HUES64 (cell line): ENCODE data around the gene TMEM51.

Experiments
- H3K27ac ChIP-seq: 2 replicates; pipeline ENCODE4 v1.7.0; 2013; ENCODE audit warnings: low read depth, low read length, inconsistent platforms
- H3K27me3 ChIP-seq: 2 replicates; pipeline ENCODE4 v1.6.1; 2013; ENCODE audit warnings: mild to moderate bottlenecking, low read length; ENCODE audit not compliant: insufficient read depth
- H3K36me3 ChIP-seq: 2 replicates; pipeline ENCODE4 v1.6.1; 2013; ENCODE audit warnings: mild to moderate bottlenecking, low read length; ENCODE audit not compliant: insufficient read depth
- H3K4me1 ChIP-seq: 2 replicates; pipeline ENCODE4 v1.6.1; 2013; ENCODE audit warnings: mild to moderate bottlenecking, low read length, moderate library complexity; ENCODE audit not compliant: insufficient read depth
- H3K4me3 ChIP-seq: 2 replicates; pipeline ENCODE4 v1.5.1; 2013; ENCODE audit warnings: mild to moderate bottlenecking, low read length, moderate library complexity
- H3K9ac ChIP-seq: 2 replicates; pipeline ENCODE4 v1.6.1; 2013; ENCODE audit warnings: mild to moderate bottlenecking, low read depth, low read length
- H3K9me3 ChIP-seq: 2 replicates; pipeline ENCODE4 v1.6.1; 2013; ENCODE audit warnings: low read depth, low read length; ENCODE audit not compliant: insufficient read depth
- WGBS: fragments of 150-250, 120-280 bp; methylation state at CpG from one replicate; pipeline ENCODE4 v1.1.7; 2013; ENCODE audit warnings: missing lambda C conversion rate; 5-methylcytosine and 5-hydroxymethylcytosine counted together

TMEM51 gene

GRCh38 chr1:15242766-15243165 is 89.2 kb downstream of the TMEM51 start:
- Histone ChIP-seq H3K27ac (no peak overlapping the region), H3K36me3 (no peaks in the 10 kb centered on the region), H3K4me3 (no peak overlapping the region), H3K27me3 (no peaks in the 10 kb centered on the region), H3K9me3 (no peaks in the 10 kb centered on the region), H3K9ac (no peak overlapping the region), H3K4me1 (peaks cover 19% of the 10 kb centered on the region)
- WGBS = 92% methylated on average over 7 of the region's 7 CpGs

GRCh38 chr1:15243275-15244043 is 89.9 kb downstream of the TMEM51 start:
- no peak overlapping the region for H3K27ac ChIP-seq
- no peak overlapping the region for H3K9ac ChIP-seq
- WGBS = 76% methylated on average over 10 of the region's 10 CpGs
- no peaks in the 10 kb centered on the region for H3K9me3 ChIP-seq
- no peak overlapping the region for H3K4me3 ChIP-seq
- no peaks in the 10 kb centered on the region for H3K36me3 ChIP-seq
- H3K27me3 ChIP-seq = no peaks in the 10 kb centered on the region
- peaks cover 23% of the 10 kb centered on the region for H3K4me1 ChIP-seq

GRCh38 chr1:15244813-15245212 is 91.3 kb downstream of the TMEM51 start:
- no peaks in the 10 kb centered on the region for H3K27me3 ChIP-seq
- H3K36me3 ChIP-seq = no peaks in the 10 kb centered on the region
- no peak overlapping the region for H3K27ac ChIP-seq
- H3K4me1 ChIP-seq = peaks cover 23% of the 10 kb centered on the region
- H3K9me3 ChIP-seq = no peaks in the 10 kb centered on the region
- 69% methylated on average over 4 of the region's 5 CpGs for WGBS
- H3K9ac ChIP-seq = no peak overlapping the region
- no peak overlapping the region for H3K4me3 ChIP-seq

- WGBS = 81% methylated on average over 10 of the region's 11 CpGs
- no peaks in the 10 kb centered on the region for H3K36me3 ChIP-seq
- H3K27me3 ChIP-seq = no peaks in the 10 kb centered on the region
- H3K27ac ChIP-seq = no peak overlapping the region
- H3K4me1 ChIP-seq = peaks cover 23% of the 10 kb centered on the region
- no peak overlapping the region for H3K9ac ChIP-seq
- H3K9me3 ChIP-seq = no peaks in the 10 kb centered on the region
- no peak overlapping the region for H3K4me3 ChIP-seq
These were observed 92.2 kb downstream of the TMEM51 start for GRCh38 chr1:15245593-15246360.

- peak within 1 kb of the TSS; percentile 32 for H3K9ac ChIP-seq
- H3K36me3 ChIP-seq = no peaks in the 10 kb centered on the region
- H3K27ac ChIP-seq = no peak within 1 kb of the TSS
- peak within 1 kb of the TSS; percentile 58 for H3K4me3 ChIP-seq
- no peaks in the 10 kb centered on the region for H3K9me3 ChIP-seq
- H3K4me1 ChIP-seq = peaks cover 23% of the 10 kb centered on the region
- 6% methylated on average over 55 of the region's 55 CpGs for WGBS
- no peaks in the 10 kb centered on the region for H3K27me3 ChIP-seq
These were observed 93.5 kb downstream of the TMEM51 start, which contains the start of gene FHAD1 for GRCh38 chr1:15246960-15247614. Gene FHAD1 (plus strand): TSS chr1:15247223. CDS start chr1:15251785, 4,562 bp downstream.

GRCh38 chr1:15248216-15248615 is 94.7 kb downstream of the TMEM51 start:
- H3K27me3 ChIP-seq = no peaks in the 10 kb centered on the region
- H3K4me3 ChIP-seq = no peak overlapping the region
- WGBS = 82% methylated on average over 4 of the region's 4 CpGs
- peaks cover 23% of the 10 kb centered on the region for H3K4me1 ChIP-seq
- H3K9me3 ChIP-seq = no peaks in the 10 kb centered on the region
- no peak overlapping the region for H3K9ac ChIP-seq
- no peaks in the 10 kb centered on the region for H3K36me3 ChIP-seq
- no peak overlapping the region for H3K27ac ChIP-seq

GRCh38 chr1:15249081-15249480 is 95.5 kb downstream of the TMEM51 start:
- Histone ChIP-seq H3K9me3 (no peaks in the 10 kb centered on the region), H3K36me3 (no peaks in the 10 kb centered on the region), H3K4me1 (peaks cover 23% of the 10 kb centered on the region), H3K4me3 (no peak overlapping the region), H3K27ac (no peak overlapping the region), H3K9ac (no peak overlapping the region), H3K27me3 (no peaks in the 10 kb centered on the region)
- WGBS = 82% methylated on average over 5 of the region's 5 CpGs

- no peak overlapping the region for H3K27ac ChIP-seq
- 88% methylated on average over 14 of the region's 14 CpGs for WGBS
These were observed 98.6 kb downstream of the TMEM51 start for GRCh38 chr1:15251857-15252835.

GRCh38 chr1:15254559-15254958 is 101.0 kb downstream of the TMEM51 start:
- Histone ChIP-seq H3K4me3 (no peak overlapping the region), H3K27ac (no peak overlapping the region), H3K27me3 (no peaks in the 10 kb centered on the region), H3K4me1 (no peaks in the 10 kb centered on the region), H3K9ac (no peak overlapping the region), H3K9me3 (no peaks in the 10 kb centered on the region), H3K36me3 (no peaks in the 10 kb centered on the region)
- WGBS = 50% methylated on average over 2 of the region's 2 CpGs

More at GRCh38 chr1:15251857-15252835, 98.6 kb downstream of the TMEM51 start:
- Histone ChIP-seq H3K27me3 (no peaks in the 10 kb centered on the region), H3K9me3 (no peaks in the 10 kb centered on the region), H3K4me3 (no peak overlapping the region), H3K36me3 (no peaks in the 10 kb centered on the region), H3K9ac (no peak overlapping the region), H3K4me1 (peaks cover 7% of the 10 kb centered on the region)

- Histone ChIP-seq H3K9ac (no peak overlapping the region), H3K9me3 (no peaks in the 10 kb centered on the region)
- 73% methylated on average over 4 of the region's 4 CpGs for WGBS
These were observed 102.1 kb downstream of the TMEM51 start for GRCh38 chr1:15255582-15256149.

More at GRCh38 chr1:15255582-15256149, 102.1 kb downstream of the TMEM51 start:
- H3K27me3 ChIP-seq = no peaks in the 10 kb centered on the region
- no peak overlapping the region for H3K27ac ChIP-seq
- no peaks in the 10 kb centered on the region for H3K36me3 ChIP-seq
- no peak overlapping the region for H3K4me3 ChIP-seq
- no peaks in the 10 kb centered on the region for H3K4me1 ChIP-seq
